Measurements from ENCODE around the gene LAMTOR2.
A peak's percentile ranks its signal among the peaks of the same experiment; 100 is the strongest.

The LAMTOR2 gene

GRCh38 chr1:156076609-156077429 lies 22.2 kb downstream of the LAMTOR2 start:
- no peak for DNase-seq

- no peak for DNase-seq
Measured at GRCh38 chr1:156077430-156077760, 22.8 kb downstream of the LAMTOR2 start.

GRCh38 chr1:156078728-156079127 lies 24.1 kb downstream of the LAMTOR2 start:
- DNase-seq: no peak

- no peak for DNase-seq
Measured at GRCh38 chr1:156079762-156080161, 25.2 kb downstream of the LAMTOR2 start.

GRCh38 chr1:156080241-156080862 lies 25.8 kb downstream of the LAMTOR2 start:
- no peak for DNase-seq

GRCh38 chr1:156080863-156081179 lies 26.2 kb downstream of the LAMTOR2 start:
- no peak for DNase-seq

- no peak for DNase-seq
Measured at GRCh38 chr1:156081180-156081916, 26.8 kb downstream of the LAMTOR2 start.

GRCh38 chr1:156081917-156082308 lies 27.3 kb downstream of the LAMTOR2 start:
- DNase-seq: no peak

- DNase-seq: peak; percentile 48
Measured at GRCh38 chr1:156082309-156083091, 27.9 kb downstream of the LAMTOR2 start, which contains the start of gene MEX3A. MEX3A (minus strand) TSS chr1:156082465; CDS start chr1:156081998, 467 bp downstream.

GRCh38 chr1:156083800-156084790 lies 29.5 kb downstream of the LAMTOR2 start:
- DNase-seq: no peak

- no peak for DNase-seq
Measured at GRCh38 chr1:156086256-156086662, 31.7 kb downstream of the LAMTOR2 start.

GRCh38 chr1:156089704-156090103 lies 35.1 kb downstream of the LAMTOR2 start:
- no peak for DNase-seq

GRCh38 chr1:156090138-156090839 lies 35.7 kb downstream of the LAMTOR2 start:
- DNase-seq: no peak

GRCh38 chr1:156090840-156091188 lies 36.2 kb downstream of the LAMTOR2 start:
- DNase-seq: peak; percentile 85

GRCh38 chr1:156091610-156092009 lies 37.0 kb downstream of the LAMTOR2 start:
- DNase-seq: no peak

- no peak for DNase-seq
Measured at GRCh38 chr1:156095906-156096508, 41.4 kb downstream of the LAMTOR2 start.

- peak; percentile 79 for DNase-seq
Measured at GRCh38 chr1:156096640-156097391, 42.2 kb downstream of the LAMTOR2 start.

- DNase-seq: no peak
Measured at GRCh38 chr1:156097499-156098178, 43.1 kb downstream of the LAMTOR2 start.

GRCh38 chr1:156098784-156099183 lies 44.2 kb downstream of the LAMTOR2 start:
- DNase-seq: no peak
